CD4-positive, alpha-beta T cell treated with Interleukin-1 beta for 1 hour (primary cell): ENCODE measurements around the gene CPPED1.
A peak's percentile ranks its signal among the peaks of the same experiment; 100 is the strongest.

Source experiments
- DNase-seq, 2 donors: peaks; one replicate each; pipeline ENCODE4 v3.0.0-alpha.2; 2020 to 2022

The CPPED1 gene

DNA sequence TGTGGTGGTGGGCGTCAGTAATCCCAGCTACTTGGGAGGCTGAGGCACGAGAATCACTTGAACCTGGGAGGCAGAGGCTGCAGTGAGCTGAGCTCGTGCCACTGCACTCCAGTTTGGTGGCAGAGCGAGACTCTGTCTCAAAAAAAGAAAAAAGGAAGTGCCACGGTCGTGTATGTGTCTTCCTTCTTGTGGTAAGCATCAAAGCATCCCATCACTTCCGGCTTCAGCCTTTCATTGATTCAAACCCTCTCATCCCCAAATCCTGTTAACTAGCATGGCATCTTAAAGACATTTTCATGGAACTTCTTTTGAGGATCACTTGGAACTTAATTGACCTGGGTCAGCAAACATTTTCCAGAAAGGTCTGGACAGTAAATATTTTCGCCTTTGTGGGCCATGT is 126.2 kb downstream of the CPPED1 start:
- no peak for DNase-seq

DNA sequence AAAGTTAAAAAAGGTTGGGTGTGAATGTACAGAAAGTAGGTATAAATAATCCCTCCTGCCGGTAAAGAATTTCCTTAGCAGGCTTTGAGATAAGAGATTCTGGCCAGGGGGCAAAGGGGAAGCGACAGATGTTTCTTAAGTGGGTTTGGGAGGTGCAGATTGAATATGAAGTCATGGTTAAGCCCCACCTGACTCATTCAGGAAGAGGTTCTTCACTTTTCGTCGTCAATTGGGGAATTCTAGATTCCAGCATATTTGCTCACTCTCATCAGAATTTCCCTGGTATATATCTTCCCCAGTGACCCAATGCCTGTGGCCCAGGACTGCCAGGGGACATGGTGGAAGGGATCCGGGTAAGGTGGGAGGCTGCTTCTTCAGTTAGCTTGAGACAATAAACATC is 127.8 kb downstream of the CPPED1 start:
- DNase-seq, result no peak

DNA sequence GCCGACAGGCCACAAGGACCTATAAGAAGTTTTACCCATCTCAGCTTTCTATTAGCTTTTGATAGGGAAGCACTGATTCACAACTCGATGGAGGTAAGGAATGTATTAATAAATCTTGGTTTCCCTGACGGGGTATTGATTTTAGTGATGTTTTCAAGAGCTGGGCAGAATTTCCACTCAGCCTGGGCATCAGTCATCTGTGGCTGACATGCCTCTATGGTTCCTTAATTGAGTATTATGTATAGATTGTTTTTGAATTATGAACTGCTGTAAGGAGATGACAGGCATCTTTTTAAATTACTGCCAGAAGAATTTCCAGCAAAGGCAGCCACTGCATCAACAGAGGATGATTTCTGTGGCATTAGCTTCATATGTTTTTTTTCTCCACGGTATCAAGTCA is 128.6 kb downstream of the CPPED1 start:
- DNase-seq, result no peak

DNA sequence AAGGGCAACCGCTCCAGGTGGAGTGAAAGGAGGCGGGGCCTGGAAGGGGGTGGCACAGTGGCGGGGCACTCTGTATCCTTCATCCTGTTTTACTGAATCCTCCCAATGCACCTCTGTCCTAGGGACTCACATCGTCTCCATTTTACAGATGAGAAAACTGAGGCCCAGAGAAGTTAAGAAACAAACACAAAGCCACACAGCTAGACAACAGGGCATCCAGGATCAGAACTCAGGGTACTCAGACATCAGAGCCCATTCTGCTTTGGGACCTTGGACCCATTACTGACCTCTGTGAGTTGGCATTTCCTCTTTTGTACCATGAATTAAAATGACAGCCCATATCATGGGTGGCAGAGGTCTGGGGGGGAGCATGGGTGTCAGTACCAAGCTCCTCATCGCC is 129.2 kb downstream of the CPPED1 start:
- DNase-seq, result no peak

DNA sequence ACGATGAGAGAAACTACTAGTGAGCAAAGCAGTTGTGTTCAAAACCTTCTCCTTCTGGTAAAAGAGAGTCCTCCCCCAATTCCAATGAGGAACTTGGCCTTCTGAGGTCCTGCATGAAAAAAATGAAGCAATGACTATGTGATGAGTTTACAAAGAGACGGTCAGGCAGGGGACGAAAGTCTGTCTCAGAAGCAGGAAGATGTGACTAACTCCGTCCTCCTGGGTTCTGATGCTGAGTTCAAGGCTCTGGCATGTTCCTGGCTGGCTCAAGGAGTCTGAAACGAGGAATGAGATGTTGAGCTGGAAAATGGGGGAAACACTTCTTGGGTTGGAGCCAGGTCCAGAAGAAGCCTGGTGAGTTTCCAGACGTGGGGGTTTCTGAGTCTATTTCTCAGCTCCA is 129.6 kb downstream of the CPPED1 start:
- DNase-seq, result no peak

DNA sequence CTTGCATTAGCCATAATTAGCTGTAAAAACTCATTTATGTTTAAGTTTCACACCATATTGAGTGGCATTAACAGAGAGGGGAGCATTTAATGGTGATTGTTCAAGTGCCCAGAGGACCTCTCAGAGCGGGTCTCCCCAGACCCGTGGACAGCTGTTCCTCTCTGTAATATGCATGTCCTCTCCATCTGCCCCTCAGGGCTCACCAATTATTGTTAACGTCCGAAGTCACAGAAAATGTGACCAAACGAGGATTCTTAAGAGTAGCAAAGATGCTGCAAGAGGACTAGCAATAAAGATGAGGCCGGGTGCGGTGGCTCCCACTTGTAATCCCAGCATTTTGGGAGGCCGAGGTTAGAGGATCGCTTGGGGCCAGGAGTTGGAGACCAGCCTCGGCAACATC is 130.2 kb downstream of the CPPED1 start:
- no peak for DNase-seq

DNA sequence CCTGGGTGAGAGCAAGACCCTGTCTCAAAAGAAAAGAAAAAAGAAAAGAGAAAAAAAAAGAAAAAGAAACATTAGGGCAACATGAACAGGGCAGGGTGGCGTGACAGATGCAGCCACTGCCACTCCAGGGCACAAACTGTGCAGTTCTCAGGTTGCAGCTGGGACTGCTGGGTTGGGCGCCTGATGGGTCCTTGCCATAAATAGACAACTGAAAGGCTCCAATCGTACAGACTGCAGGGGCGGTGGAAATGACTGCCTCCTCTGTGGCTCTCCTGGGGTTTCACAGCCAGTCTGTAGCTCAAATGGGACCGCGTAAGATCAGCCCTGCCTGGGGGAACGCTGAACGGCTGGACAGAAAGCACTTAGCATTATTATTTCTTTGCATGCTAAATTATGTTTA is 130.7 kb downstream of the CPPED1 start:
- DNase-seq, result no peak

DNA sequence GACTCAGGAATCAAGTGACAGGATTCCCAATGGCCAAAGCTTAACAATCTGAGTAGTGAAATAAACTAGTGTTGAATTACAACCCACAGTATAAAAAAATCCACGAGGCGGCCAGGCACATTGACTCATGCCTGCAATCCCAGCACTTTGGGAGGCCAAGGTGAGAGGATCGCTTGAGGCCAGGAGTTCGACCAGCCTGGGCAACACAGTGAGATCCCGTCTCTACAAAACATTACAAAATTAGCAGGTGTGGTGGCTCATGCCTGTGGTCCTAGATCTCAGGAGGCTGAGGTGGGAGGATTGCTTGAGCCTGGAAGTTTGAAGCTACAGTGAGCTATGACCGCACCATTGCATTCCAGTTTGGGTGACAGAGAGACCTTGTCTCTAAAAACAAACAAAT is 133.8 kb downstream of the CPPED1 start:
- no peak for DNase-seq

DNA sequence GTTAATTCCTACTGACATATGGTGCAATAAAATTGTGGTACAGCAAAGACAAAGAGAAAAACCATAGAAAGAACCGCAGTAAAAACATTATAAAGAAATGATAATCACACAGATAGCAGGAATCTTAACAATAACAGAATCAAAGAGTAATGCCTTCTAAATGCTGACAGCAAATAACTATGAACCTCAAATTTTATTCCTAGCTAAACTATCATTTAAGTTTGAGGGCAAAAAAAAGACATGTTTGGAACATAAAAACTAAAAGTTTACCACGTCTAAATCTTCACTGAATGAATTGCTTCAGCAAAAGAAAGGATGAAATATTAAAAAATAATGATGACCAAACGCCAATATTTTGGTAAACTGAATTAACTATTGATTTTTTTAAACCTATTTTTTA is 135.8 kb downstream of the CPPED1 start:
- no peak for DNase-seq

DNA sequence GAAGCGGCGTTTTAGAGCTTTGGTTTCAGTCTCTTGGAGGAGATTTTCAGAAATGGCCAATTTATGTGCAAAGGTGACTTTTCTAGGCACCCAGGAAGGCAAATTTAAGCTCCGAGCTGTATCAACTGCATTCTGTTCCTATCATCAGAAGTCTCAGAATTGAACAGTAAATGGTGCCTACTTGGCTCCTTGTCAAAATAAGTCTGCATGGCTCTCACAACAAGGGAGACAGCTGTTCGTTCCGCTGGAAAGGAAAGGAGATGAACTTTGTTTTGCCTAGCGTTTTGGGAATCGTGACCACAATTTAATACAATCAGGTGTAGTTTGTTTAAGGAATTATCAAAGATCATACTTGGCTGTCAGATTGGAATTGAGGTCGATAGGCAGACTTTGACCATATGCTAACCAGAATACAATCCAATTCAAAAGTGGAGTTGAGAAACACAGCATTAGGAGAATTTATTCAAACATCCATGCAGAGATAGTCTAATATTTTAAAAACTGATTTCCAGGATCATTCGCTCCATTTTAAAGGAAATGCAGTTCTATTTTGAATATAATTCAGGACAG is 139.4 kb downstream of the CPPED1 start:
- no peak for DNase-seq

DNA sequence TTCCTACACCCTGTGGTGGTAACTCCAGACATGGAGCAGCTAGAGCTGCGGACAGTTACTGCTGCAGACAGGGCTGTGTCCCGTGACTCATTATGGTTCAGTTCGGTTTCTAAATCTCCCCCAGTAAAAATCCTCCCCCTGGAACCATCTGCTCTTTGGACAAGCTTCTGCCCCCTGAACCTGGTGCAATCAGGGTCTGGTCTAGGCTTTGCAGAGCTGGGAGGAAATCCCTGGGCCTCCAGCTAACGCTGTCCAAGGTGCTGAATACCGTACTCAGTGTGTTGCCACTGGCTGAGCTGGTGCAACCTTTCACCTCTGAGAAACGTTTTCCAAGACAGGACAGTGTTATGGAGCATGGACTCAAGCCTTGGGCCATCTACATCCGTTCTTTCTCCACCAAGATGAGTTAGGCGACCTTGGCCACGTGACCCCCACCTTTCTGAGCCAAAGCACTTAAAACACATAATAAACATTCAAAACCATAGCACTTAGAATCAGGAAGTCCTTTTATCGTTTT is 142.0 kb downstream of the CPPED1 start:
- no peak for DNase-seq

DNA sequence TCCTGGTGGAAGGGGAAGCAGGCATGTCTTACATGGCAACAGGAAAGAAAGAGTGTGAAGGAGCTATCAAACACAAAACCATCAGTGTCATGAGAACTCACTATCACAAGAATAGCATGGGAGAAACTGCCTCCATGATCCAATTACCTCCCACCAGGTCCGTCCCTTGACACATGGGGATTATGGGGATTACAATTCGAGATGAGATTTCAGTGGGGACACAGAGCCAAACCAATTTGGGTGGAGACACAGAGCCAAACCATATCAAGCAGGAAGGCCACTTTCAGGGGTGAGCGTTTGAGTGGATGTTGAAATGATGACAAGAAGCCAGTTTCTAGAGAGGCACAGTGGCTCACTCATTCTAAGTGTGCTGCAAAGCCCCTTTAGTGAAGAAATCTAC is 143.8 kb downstream of the CPPED1 start:
- no peak for DNase-seq

DNA sequence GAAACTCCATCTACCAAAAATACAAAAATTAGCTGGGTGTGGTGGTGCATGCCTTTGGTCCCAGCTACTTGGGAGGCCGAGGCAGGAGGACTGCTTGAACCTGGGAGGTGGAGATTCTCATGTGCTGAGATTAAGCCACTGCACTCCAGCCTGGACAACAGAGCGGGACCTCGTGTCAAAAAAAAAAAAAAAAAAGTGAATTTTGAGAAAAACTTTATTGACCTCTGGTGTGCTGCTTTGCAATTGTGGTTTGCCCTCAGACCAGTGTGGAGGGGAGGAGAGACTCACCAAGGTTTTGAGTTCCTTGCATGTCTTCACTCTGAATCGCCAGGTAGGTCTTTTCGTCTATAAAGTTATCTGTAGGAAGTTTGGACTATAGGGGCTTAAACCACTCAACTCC is 145.2 kb downstream of the CPPED1 start:
- no peak for DNase-seq

DNA sequence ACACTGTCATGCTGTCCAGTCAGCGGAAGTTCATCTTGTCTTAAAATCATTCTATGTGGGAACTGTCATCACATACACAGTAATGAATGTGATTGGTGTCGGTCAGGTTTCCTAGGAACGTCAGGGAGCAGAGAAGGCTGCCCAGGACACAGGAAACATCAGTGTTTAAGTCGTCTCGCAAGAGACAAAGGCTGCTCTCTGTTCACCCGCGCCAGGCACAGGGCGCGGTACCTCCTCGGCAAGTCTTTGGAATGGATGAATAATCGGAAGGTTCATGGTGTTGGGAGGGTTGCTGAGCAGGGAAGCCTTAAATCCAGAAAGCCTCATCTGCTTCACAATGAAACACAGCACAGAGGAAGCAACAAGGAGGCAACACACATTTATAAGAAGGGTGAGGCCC is 148.2 kb downstream of the CPPED1 start:
- no peak for DNase-seq

DNA sequence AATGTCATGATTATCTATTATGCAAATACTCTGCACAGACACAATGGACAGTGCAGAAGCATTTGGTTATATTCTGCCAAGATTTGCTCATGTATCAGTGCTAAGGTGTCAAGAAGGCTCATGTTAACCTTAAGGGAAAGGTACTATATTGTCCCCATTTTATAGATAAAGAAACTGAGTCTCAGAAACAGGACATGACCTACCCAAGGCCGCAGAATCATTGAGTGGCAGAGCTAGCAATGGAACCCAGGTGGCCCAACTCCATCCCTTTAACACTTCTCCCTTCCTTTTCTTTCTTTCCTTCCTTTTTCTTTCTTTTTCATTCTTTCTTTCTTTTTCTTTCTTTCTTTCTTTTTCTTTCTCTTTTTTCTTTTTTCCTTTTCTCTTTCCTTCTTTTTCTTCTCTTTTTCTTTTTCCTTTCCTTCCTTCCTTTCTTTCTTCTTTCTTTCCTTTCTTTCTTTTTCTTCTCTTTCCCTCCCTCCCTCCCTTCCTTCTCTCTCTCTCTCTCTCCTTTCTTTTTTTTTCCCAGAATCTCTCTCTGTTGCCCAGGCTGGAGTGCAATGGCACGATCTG is 149.8 kb downstream of the CPPED1 start:
- no peak for DNase-seq

DNA sequence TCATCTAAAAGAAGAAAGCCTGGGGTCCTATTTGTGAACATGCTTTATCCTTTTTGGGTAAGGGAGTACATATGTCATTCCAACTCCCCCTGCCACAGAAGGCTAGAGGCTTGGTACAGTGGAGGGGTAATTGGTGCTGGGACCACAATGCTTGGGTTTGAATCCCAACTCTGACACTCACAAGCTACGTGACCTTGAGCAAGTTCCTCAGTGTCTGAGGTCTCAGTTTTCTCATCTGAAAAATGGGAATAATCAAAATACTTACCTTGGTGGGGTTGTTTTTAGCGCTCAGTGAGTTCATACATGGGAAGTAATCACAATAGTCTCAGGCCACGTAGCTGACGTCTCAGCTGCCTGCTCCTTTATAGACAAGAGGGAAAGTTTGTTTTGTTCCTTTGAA is 150.8 kb downstream of the CPPED1 start:
- DNase-seq, result no peak

DNA sequence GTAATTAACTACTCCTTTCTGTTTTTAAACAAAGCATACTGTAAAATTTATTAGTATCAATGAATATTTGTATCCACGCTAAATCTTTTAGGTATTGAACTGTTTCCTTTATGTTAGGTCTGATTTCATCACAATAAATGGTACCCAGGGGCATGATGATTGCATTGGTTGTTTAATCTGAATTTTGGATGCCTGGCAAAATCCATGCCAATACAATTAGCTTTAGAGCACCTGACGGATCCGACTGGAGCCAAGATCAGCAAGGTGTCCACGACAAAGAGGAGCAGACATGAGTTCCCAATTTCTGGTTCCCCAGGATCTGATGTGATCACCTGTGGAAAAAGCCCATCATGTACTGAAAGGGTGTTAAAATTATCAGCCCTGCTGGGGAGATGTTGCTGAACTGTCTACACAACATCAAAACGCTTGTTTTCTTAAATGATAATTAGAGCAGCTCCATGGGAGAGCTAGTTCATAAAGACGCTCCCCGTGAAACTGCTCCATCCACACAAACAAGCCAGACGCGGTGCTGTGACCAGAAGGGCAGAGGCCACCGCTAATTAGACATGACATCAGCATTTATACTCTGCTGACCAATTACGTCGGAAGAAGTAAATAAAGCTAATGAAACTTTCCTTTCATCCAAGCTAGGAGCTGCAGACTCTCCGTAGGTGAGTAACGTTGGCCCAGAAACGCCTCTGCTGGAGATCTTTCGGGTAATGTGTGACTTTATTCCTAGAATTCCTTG is 151.7 kb downstream of the CPPED1 start:
- no peak for DNase-seq

DNA sequence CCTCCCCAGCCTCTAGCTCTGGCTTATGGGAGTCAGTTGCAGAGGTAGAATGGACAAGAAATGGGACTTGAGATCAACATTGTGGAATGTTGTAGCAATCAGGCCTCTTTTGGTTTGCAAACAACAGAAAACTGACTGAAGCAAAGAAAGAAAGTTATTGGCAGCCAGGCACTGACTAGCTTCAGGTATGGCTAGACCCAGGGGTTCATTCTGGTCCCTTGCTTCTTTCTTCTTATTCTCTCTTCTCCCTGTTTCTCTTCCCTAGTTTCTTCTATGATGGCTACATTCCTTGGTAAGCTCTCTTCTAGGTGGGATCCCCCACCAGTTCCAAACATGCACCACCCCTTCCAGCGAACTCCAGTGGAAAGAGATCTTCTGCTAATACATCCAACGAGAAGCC is 154.3 kb downstream of the CPPED1 start:
- no peak for DNase-seq

DNA sequence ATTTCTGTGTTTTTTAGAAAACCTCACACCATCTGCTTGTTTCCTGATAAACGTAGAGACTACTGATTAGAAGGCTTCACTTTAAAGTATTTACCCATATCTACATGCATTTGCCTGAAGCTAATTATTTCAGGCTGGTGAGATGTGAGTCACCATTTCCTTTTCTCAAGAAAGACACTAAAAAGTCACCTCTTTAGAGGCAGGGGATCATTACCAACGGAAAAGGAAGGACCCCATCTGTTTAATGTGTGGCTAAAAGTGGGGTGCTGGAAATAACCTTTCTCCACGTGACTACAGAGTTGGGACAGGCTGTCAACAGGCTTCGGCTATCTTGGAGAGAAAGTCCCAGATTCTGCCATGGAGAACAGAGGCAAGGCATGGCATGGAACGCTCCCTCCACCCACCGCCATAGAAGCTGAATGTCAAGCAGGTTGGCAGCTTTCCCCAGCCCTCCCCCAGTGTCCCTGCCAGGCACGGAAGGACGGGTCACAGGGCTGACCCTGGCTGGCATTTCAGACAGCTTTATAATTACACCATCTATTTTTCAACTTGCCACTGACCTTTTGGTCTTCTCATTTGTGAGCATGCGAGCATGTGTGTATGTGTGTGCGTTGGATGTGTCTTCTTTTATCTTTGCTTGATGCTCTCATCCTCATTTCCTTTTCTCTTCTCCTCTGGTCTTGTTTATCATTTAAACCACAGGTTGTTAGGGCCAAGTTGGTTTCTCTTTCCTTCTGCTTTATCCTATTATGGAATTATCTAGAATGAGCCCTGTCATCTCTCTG is 157.0 kb downstream of the CPPED1 start:
- DNase-seq, result peak in 1 of 2 donors; percentile 11

DNA sequence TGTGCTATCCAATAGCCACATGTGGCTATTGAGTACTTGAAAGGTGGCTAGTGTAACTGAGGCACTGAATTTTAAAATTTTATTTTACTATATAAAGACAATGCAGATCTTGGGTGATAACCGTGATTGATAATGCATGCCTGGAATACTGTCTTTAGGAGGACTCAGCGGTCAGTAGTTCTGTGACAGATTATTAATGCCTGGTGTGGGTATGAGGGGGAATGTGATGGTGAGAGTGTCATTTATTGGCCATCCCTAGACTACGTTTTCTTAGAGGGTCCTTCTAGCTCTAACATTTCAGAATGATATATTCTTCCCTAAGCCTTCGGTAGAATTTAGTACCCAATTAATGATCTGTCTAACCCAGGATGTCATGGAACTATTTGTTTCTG is 157.6 kb downstream of the CPPED1 start:
- DNase-seq, result no peak

DNA sequence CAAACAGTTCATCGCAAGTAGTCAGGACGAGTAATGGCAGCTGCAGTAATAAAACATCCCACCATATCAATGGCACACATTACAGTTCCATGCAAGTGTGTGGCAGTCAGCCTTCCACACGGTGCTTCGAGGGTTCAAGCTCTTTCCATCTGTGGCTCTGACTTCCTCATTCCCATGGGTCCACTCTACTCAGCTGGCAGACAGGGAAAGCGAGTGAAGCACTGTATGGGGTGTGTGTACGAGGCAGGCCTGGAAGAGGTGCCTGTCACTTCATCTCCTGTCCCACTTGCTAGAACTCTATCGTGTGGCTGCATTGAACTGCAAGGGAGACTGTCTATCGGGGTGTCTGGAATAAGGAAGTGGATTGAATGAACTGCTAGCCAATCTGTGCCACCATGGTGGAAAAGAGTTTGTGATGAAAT is 160.6 kb downstream of the CPPED1 start:
- DNase-seq, result no peak

DNA sequence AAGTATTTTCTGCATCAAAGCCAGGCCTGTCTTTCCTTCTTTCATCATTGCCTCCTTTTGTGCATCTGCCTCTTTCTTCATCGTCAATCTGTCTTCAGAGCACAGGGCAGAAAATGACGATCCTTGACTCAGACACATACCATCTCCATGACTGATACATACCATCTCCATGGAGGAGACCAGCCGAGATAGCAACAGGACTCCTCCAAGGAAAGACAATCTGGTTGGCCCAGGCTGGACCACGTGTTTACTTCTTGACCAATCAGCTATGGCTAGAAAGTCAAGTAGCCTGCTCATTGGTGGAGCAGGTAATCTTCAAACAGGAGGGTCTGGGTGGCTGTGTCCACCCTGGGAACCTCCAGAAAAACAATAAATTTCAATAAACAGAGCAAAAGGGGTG is 164.6 kb downstream of the CPPED1 start:
- DNase-seq, result no peak

DNA sequence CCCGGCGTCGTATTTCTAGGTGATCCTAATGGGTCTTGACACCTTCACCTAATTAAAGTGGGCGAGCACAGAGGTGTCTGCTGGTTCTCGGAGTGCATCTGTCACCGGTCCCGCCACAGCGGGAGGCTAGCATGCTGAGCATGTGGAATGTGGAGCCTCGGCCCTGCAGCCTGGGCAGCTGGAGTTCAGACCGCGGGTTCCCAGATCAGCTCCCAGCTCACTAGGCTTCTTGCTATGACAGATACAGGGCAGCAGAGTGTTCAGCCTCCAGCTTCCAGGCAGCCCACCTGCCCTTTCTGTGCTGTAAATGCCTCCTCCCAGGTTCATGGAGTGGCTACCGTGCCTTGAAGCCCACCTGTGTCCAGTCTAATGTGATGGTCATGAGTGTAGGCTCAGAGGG is 166.7 kb downstream of the CPPED1 start:
- no peak for DNase-seq

DNA sequence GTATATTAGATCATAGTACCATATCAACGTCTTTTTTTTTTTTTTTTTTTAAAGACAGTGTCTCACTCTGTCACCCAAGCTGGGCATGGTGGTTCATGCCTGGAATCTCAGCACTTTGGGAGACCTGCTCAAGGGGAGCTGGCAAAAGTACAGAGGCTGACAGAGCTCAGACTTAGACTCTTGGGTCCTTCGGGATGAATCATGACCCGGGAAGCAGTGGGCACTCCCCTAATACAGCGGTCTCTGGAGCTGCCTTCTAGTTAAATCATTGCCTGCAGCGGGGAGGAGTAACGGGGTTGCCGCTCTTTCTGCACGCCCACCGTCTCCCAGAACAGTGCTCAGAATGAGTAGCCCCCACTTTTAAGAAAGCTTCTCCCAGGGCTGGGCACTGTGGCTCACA is 174.4 kb downstream of the CPPED1 start:
- DNase-seq, result no peak
